SKM-1 (cell line): ENCODE measurements around the gene CD58.
"Not testable (repeated sequence)": the region's sequence is repeated elsewhere in the genome, so short reads cannot be mapped to it uniquely, and the experiment has no call there.

ENCODE experiments used
- DNase-seq: peaks from one replicate; lab custom pipeline; 2025; ENCODE audit not compliant: unreplicated experiment; lab: John Stamatoyannopoulos, UW

CD58 gene

DNA sequence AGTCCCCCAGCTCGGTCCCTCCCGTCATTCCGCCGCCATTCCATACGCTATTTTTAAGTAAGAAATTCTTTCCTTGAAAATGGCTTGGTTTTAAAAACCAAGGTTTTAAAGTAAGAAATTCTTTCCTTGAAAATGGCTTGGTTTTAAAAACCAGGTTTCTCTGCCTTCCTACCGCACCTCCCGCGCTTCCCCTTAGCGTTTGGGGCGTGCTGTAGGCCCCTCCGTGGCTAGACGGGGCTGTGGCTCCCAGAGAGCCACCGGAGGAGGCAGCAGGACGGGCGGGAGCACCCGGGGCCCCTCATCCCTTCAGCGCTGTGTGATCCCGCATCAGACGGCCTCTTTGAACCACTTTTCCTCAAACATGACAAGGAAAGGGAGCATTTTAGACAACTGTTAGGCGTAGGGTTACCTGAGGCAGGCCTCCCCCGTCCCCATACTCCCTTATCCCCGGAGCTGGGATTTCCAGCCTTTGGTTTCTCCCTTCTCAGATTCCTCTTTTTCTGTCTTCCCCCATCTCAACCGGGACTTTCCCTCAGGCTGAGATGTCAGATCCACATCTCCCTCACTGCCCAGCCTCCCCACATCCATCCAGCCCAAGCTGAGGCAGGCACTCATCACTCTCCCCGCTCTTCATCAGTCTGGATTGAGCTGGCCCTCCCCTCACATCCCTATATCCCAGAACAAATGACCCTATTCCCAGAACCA is 541 bp upstream of the CD58 start:
- DNase-seq, result no peak

DNA sequence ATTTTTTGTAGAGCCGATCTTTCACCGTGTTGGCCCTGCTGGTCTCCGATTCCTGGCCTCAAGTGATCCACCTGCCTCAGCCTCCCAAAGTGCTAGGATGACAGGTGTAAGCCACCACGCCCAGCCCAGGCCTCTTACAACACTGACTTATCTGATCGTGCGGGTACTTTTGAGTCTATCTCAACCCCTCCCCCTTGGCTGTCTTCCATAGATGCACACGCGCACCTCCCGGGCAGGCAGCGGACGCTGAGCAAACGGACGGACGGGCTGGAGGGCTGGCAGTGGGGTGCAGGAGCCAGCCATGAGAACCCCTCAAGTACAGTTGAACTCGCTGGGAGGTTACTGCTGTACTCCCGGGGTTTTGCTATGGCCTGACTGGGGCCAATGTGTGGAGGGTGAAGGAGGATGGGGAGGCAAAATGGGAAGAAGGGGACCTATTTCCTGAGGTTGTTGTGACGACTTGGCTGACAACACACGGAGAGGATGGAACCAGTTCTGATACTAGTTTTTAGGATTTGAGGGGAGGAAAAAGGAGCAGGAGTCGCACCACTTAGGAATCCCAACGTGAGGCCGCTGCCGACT is 959 bp downstream of the CD58 start:
- DNase-seq, result no peak

DNA sequence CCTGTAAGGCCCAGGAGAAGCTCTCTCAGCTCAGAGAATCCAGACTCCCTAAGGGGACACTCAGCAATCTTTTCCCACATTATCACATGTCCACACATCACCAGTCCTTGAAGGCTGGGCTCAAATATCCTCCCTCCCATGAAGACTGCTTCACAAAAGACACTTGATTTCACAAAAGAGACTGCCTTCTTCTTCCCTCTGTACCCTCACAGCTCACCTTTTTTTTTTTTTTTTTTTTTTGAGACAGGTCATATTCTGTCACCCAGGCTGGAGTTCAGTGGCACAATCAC is 1.5 kb downstream of the CD58 start:
- no peak for DNase-seq

DNA sequence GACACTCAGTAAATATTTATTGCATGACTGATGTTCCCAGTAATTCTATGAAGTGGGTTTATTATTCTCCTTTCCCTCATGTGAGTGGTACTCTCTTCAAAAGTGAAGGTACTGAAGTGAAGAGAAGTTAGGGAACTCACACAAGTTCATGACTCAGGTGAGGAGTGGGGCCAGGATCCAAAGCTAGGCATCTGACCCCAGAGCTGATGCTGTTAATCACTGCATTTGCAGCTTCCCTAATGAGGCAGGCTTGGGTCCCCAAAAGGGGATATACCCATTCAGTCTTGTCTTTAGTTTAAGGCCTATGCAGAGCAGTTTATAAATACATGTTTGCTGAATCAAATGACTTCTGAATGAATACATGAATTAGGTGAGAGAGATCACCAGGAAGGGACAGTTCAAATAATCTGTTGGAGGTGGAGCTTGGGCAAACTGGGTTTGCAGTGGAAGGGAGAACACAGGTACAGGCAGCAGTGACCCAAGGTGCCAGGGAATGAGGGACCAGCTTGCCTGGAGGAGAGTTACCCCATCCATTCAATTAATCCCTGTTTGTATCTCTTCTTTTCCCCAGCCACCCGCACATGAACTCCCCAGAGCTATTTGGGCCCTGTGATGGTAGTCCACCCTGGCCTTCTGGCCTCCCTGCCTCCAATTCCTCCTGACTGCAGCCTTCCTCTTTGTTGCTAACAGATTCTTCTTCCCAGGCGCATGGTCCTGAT is 2.0 kb downstream of the CD58 start:
- DNase-seq, result no peak

DNA sequence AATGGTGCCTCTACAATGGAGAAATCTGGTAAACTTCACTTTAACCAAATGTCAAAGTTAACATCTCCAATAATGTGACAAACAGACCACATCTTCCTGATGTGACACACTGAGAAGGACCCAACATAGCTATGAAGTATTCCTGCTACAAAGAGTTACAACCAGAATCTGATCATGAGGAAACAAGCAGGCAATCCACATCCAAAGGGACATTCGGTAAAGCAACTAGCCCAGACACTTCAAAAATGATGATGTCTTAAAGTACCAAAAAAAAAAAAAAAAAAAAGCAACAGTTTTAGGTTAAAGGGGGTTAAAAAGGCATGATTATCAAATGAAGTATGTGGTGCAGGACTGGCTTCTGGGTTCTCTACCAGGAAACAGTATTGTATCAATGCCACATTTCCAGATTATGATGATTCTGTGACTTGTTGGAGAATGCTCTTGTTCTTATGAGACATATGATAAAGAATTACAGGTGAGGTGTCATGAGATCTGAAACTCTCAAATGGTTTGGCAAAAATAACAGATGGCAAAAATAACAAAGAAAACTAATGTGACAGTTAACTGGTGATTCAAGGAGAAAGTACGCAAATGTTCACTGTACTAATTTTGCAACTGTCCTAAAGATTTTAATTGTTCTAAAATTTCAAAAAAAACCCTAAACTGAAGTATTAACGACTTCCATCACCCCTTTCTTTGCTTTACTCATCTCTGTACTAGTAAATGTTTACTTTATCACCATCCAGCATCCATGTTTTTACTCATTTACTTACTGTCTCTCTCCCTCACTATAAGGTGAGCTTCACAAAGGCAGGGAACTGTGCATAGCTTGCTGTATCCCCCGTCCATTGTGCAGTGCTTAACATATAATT is 2.8 kb downstream of the CD58 start:
- no peak for DNase-seq

DNA sequence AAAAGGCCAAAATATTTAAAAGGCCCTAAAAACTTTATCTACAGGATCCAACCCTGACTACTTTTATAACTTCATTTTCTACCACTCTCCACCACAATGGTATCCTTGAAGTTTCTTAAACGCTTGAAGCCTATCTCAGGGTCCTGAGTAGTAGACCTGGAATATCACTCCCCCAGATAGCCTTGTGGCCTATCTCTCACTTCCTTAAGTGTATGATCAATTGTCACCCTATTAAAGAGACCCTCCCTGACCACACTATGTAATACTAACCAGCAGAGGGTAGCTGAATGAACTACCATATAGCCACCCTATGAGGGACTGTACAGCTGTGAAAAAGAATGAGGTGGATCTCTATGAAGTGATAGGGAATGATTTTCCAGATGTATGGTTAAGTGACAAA is 5.6 kb downstream of the CD58 start:
- no peak for DNase-seq

DNA sequence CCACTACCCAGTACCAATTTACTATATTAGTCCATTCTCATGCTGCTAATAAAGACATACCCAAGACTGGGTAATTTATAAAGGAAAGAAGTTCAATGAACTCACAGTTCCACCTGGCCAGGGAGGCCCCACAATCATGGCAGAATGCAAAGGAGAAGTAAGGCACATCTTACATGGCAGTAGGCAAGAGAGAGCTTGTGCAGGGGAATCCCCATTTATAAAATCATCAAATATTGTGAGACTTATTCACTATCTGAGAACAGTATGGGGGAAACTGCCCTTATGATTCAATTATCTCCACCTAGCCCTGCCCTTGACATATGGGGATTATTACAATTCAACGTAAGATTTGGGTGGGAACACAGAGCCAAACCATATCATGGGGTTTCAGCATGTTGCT is 6.4 kb downstream of the CD58 start:
- DNase-seq, result no peak

DNA sequence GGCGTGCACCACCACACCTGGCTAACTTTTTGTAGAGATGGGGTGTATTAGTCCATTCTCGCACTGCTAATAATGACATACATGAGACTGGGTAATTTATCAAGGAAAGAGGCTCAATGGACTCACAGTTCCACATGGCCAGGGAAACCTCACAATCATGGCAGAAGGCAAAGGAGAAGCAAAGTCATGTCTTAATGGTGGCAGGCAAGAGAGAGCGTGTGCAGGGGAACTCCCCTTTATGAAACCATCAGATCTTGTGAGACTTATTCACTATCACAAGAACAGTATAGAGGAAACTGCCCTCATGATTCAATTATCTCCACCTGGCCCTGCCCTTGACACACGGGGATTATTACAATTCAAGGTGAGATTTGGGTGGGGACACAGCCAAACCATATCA is 8.4 kb downstream of the CD58 start:
- DNase-seq, result not testable (repeated sequence)

DNA sequence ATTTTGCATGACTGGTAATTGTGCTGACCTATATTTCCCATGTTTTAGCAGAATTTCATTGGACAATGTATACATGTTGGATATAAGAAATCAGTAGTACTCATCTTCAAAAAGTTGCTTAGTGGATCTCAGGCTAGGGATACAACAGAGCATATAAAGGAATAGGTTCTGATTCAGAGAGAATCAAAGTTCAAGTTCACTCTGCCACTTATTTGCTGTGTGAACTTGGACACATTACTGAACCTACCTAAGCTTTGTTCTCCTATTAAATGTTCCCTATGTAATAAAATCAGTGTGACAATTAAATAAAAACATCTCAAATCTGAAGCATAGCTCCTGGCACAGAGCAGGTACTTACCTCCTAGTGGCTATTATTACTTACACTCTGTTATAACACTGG is 9.3 kb downstream of the CD58 start:
- DNase-seq, result no peak

DNA sequence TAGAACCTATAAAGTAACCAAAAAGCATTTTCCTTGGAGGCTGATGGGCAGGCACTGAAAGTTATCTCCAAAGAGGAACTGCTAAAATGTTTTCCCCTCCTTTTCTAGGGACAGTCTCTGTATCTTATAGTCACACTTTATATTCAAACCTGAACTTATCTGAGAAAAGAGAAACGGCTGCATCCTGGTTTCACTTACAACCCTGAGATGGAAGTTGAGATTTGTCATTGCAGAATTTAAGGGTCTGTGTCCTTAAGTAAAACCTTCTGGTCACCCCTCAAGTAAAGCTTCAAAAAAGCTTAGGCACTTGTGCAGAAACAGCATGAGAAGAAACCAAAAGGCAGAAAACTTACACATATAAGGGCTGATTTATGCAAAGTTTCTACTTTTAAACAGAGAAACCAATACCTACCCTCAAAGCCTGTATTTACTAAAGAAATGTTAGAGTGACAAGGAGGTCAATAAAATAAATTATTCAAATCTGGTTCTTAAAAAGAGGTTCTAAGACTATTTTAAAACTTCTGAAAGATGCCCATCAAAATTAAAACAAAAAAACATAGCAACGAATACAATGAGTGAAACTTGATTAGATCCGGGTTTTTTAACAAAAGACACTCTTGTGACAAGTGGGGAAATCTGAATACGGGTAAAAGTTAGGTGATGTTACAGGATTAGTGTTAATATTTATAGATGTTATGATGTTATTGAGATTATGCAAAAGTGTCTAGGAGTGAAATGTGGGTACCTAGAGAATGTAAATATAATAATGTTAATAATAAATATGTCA is 9.9 kb downstream of the CD58 start:
- no peak for DNase-seq

DNA sequence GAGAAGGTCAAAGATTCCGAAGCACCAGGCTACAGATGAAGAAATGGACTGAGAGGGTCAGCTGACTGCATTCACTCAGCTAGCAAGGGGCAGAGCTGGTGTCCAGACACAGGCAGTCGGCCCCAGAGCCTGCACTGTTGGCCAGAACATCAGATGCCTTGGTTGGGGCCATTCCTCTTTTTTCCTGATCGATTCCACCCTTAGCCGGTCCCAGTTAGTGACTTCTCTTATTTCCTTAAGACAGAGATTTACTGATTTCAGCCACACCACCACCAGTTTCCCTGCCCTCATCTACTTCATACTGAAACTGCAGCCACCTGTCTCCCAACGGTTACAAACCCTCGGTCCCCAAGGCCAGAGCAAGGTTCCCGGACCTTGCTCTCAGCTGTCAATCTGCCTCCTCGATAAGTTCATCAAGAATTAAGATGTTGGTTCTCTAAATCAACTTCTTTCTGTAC is 11.5 kb downstream of the CD58 start:
- DNase-seq, result no peak

DNA sequence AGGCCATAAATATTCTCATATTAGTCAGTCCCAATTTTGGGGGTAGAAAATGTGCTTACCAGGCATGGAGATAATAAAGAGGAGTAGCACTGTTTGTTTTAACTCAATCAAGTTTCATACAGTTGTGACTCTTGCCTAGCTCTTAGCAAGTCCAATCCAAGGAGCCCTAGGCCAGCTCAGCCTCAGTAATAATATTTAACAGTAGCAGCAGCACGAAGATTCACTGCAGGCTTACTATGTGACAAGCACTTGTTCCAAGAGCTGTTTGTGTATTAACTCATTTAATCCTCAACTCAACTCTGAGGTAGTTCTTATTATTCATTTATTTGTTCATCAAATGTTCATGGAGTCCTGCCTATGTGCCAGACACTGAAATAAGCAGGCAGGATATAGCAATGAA is 12.3 kb downstream of the CD58 start:
- no peak for DNase-seq

DNA sequence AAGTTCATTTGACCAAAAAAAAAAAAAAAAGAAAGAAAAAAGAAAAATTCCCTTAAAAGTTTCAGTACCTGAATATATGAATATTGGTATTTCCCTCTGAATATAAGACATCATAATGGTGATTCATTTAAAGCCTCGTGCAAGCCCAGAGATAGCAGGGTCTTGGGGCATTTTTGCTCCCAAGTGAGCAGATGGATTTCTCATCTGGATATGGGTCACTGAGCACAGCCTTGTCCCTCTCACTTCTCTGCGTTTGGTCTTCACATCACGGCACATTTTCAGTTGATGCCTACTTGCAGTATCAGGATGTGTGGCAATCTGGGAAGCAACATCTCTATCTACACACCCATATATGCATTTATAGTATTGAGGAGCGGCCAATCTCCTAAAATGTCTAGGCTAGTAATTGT is 12.7 kb downstream of the CD58 start:
- no peak for DNase-seq

DNA sequence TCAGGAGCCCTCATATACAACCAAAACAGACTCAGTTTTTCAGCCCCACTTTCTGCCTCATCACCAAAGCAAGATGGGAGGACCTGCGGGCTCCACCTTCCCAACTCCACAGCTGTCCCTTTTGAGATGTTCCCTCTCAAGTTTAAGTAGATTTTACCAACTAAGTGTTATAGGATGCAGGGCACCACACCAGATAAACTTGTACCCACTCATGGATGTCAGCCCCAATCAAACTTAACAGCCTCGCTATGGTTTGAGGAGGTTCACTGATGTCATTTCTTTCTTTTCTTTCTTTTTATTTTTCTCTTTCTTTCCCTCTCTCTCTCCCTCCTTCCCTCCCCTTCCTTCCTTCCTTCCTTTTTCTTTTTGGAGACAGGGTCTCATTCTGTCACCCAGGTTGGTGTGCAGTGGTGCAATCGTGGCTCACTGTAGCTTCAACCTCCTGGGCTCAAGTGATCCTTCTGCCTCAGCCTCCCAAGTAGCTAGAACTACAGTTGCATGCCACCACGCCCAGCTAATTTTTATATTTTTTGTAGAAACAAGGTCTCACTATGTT is 13.4 kb downstream of the CD58 start:
- DNase-seq, result no peak

DNA sequence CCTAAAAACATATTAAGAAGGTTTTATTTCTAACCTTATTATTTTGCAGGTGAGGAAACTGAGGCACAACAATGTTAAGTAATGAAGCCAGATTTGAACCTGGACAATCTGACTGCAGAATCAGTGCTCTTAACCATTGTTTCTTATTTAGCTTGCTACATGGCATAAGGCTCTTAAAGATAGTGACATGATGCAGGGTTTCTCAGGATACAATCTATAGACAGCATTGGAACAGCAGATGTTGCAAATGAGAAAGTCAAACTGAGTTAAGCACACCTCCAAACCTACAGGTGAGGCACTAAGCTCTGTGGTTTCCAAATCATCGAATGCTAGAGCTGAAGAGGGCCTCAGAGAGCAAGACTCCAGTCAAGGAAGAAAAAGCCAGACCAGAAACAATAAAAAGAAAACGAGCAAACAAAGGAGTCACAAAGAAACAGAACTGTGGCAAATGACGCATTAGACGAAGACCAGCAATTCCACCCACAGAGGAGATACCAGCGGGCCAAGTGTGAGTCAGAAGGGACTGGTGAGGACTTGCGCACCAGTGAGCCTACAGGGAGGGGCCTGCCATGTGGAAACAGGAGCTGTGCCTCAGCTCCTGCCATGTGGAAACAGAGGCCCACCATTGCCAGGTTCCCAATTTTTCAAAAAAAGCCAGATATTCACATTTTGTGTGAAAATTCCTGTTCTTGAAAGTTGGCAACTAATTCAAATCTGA is 14.4 kb downstream of the CD58 start:
- DNase-seq, result no peak

DNA sequence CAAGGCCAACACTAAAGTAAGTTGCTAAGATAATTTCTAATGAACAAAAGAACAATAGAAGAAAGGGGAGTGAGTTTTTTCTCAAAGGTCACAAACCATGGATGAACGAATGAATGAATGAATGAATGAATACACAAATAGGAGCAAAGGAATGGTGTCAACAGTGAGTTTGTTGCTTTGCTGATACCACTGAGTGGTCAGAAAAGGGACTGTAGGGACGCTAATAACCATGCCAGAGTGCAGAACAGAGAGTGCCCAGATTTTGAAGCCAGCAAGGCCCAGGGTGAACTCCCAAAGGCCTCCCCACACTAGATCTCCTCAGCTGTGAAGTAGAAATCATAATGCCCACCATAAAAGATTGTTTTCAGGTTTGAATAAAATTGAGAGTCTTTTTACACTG is 15.9 kb downstream of the CD58 start:
- DNase-seq, result no peak

DNA sequence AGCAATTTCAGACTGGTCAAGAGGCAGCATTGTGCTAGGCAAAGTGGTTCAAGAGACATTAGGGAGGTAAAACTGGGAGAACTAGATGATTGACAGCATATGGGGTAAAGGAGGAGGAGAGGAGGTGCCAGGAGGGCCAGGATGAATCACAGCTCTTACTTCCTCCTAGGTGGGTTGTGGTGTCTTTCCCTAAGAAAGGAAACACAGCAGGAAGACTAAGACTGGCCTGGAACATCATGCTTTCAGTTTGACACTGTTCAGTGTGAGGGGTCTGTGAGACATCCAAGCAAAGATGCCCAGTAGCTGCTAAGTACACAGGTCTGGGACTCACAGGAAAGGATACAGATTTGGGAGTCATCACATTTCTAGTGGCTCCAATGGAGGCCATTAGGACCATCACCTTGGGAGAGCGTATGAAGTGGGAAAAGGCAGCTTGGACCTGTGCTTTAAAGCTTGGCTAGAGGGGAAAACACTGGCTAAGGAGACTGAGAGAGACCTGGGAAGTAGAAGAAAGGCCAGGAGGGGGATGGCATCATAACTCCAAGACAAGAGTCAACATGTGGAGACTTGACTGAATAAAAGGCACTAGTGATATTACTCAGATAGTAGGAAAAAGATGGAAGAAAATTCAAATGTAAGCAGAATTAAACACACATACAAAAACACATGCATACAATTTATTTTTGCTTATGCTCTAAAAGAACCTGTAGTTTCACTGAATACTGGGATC is 17.3 kb downstream of the CD58 start:
- DNase-seq, result no peak

DNA sequence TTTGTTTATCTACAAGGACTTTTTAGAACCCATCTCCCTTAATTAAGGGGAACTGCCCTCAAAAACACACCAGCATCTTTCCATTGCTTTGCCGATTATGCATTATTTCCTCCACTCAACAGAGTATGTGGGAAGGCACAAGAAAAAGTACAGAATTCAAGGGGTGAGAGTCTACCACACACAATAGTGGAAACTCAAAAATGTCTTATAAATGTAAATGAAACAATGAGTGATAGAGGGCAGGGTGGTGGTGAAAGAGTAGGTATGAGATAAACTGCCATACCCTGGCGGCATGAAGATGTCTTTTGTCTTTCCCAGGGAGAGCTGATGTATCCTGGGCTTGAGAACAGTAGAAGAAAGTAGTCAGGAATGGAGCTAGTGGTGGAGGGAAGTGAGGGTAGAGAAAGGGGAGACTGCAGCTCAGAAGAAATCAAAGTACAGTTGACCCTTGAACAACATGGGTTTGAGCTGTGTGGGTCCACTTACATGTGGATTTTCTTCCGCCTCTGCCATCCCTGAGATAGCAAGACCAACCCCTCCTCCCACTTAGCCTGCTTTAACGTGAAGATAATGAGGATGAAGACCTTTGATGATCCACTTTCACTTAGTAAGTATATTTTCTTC is 24.4 kb downstream of the CD58 start:
- DNase-seq, result no peak

DNA sequence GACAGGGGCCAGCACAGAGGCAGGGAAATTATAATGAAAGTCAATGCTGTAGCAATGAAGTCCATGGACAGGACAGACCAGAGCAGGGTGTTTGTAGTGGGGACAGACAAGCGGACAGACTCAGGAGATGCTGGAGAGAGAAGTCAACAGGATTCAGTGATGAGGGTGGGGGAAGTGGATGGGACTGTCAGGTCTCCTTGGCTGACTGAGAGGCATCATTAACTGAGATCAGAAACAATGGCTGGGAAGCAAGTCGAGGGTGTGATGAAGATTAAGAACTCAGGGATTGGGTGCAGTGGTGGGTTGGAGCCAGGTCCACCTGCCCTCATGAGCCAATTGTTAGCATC is 25.5 kb downstream of the CD58 start:
- no peak for DNase-seq
